GM12878 (cell line): ENCODE measurements around the gene CHAC1. TPM values are rescaled to one million over a fixed set of nuclear protein-coding genes. Genes with fewer than 3 reads are reported as not detected.
A peak's percentile ranks its signal among the peaks of the same experiment; 100 is the strongest.

Experiments
- ATAC-seq: fragments of 200-7000 bp; cut with Tn5 transposase; 3 replicates; pipeline ENCODE4 v1.9.1; 2020; ENCODE audit warnings: mild to moderate bottlenecking, moderate library complexity
- BruUV-seq: library from RNA; stranded (reverse); fragments of 400-500 nt; replicated peaks from 2 replicates; lab custom pipeline; 2021; lab: Mats Ljungman, UMichigan
- CTCF ChIA-PET: fragments of 300-600 bp; sonication (Branson Sonifier 250); formaldehyde crosslinking; extraction: SDS; loops from one replicate; lab custom pipeline; 2021; ENCODE audit warnings: inconsistent platforms; lab: Yijun Ruan, JAX
- POLR2A ChIA-PET: fragments of 350-600 bp; formaldehyde crosslinking; extraction: SDS; loops from one replicate; lab custom pipeline; 2021; ENCODE audit warnings: inconsistent platforms; lab: Charles Lee
- RAD21 ChIA-PET: fragments of 300-600 bp; sonication (Branson Sonifier 250); formaldehyde crosslinking; loops from one replicate; lab custom pipeline; 2023; ENCODE audit warnings: antibody characterized with exemption; ENCODE audit not compliant: unreplicated experiment; lab: Charles Lee
- SMC1A ChIA-PET: fragments of 300-600 bp; sonication (Branson Sonifier 250); formaldehyde crosslinking; loops from one replicate; lab custom pipeline; 2023; ENCODE audit not compliant: unreplicated experiment, uncharacterized antibody; lab: Charles Lee
- DNase-seq: peaks from one replicate; pipeline ENCODE4 v3.0.0-alpha.2; 2011; ENCODE audit warnings: low read depth, low spot score
- FAIRE-seq: peaks from 3 replicates; lab custom pipeline; 2011; peaks lifted over from hg19 to GRCh38; lab: Jason Lieb, UNC
- H2AFZ ChIP-seq: 2 replicates; pipeline ENCODE4 v1.6.0; 2011; ENCODE audit warnings: low read depth, low read length, control low read depth; ENCODE audit not compliant: control insufficient read depth
- H3K27ac ChIP-seq: 2 replicates; pipeline ENCODE4 v1.5.1; 2011; ENCODE audit warnings: control low read depth; ENCODE audit not compliant: control insufficient read depth, insufficient read depth
- H3K27me3 ChIP-seq, 2 experiments: replicated peaks in 1 of 2; 2 replicates each; pipeline versions ENCODE4 v1.6.0 to v1.6.1; 2011; ENCODE audit warnings: low read length in 1 of 2; ENCODE audit not compliant: control insufficient read depth in 2 of 2, insufficient read depth in 2 of 2
- H3K36me3 ChIP-seq, 2 experiments: 2 replicates each; pipeline ENCODE4 v1.5.1; 2011; ENCODE audit warnings: low read length in 1 of 2; ENCODE audit not compliant: control insufficient read depth in 2 of 2, insufficient read depth in 2 of 2
- H3K4me1 ChIP-seq: 2 replicates; pipeline ENCODE4 v1.6.1; 2011; ENCODE audit warnings: mild to moderate bottlenecking, low read length, moderate library complexity, mixed read lengths; ENCODE audit not compliant: control insufficient read depth, insufficient read depth
- H3K4me2 ChIP-seq: 2 replicates; pipeline ENCODE4 v1.6.0; 2011; ENCODE audit warnings: control low read depth; ENCODE audit not compliant: control insufficient read depth, insufficient read depth
- H3K4me3 ChIP-seq: fragments of 200-600 bp; sonication (generic); 2 replicates; pipeline ENCODE4 v1.5.1; 2016
- H3K79me2 ChIP-seq: 2 replicates; pipeline ENCODE4 v1.6.0; 2011; ENCODE audit warnings: low read length; ENCODE audit not compliant: control insufficient read depth, insufficient read depth
- H3K9ac ChIP-seq: 2 replicates; pipeline ENCODE4 v1.8.0; 2011; ENCODE audit warnings: low read length, control low read depth, mixed read lengths; ENCODE audit not compliant: control insufficient read depth, insufficient read depth
- H3K9me3 ChIP-seq: replicated peaks from 3 replicates; pipeline ENCODE4 v1.5.1; 2011; ENCODE audit warnings: mild to moderate bottlenecking, low read length; ENCODE audit not compliant: control insufficient read depth, insufficient read depth
- H4K20me1 ChIP-seq: 2 replicates; pipeline ENCODE4 v1.6.0; 2011; ENCODE audit not compliant: control insufficient read depth, insufficient read depth
- BHLHE40 ChIP-seq, 2 experiments: fragments of 450-650 bp in 1 of 2; IDR thresholded peaks; 2 replicates each; pipeline ENCODE4 v1.6.1; 2011 to 2017; ENCODE audit warnings: low read depth in 2 of 2, borderline replicate concordance in 1 of 2, improper control_type of control experiment in 1 of 2, low read length in 1 of 2, mild to moderate bottlenecking in 1 of 2
- CHD2 ChIP-seq: IDR thresholded peaks from 2 replicates; pipeline ENCODE4 v1.6.1; 2011; ENCODE audit warnings: low read depth, low read length, improper control_type of control experiment, borderline replicate concordance
- HDGF ChIP-seq: fragments of 450-650 bp; IDR thresholded peaks from 2 replicates; pipeline ENCODE4 v1.6.1; 2016; ENCODE audit warnings: antibody characterized with exemption
- MTA2 ChIP-seq: fragments of 450-650 bp; IDR thresholded peaks from 2 replicates; pipeline ENCODE4 v1.6.1; 2016; ENCODE audit warnings: low read depth, mild to moderate bottlenecking, moderate library complexity
- MYC ChIP-seq: IDR thresholded peaks from 2 replicates; pipeline ENCODE4 v1.6.1; 2011; ENCODE audit warnings: mild to moderate bottlenecking, low read length, moderate library complexity, inconsistent platforms; ENCODE audit not compliant: insufficient read depth, insufficient replicate concordance, insufficient read length, severe bottlenecking
- NFIC ChIP-seq: IDR thresholded peaks from 2 replicates; pipeline ENCODE4 v1.6.1; 2012; ENCODE audit warnings: low read depth, mild to moderate bottlenecking, inconsistent platforms, low read length, moderate library complexity
- RCOR1 ChIP-seq: conservative IDR thresholded peaks from 2 replicates; pipeline ENCODE4 v1.6.1; 2012; ENCODE audit warnings: low read depth, low read length, improper control_type of control experiment
- REST ChIP-seq: IDR thresholded peaks from 2 replicates; pipeline ENCODE4 v1.6.1; 2012; ENCODE audit warnings: mild to moderate bottlenecking, low read depth, low read length
- SMAD1 ChIP-seq: fragments of 450-650 bp; IDR thresholded peaks from 2 replicates; pipeline ENCODE4 v1.6.1; 2018; ENCODE audit warnings: mild to moderate bottlenecking, low read depth; ENCODE audit not compliant: partially characterized antibody
- SP1 ChIP-seq: IDR thresholded peaks from one replicate; pipeline ENCODE4 v1.6.1; 2011; ENCODE audit warnings: low read depth, low read length
- SPI1 ChIP-seq: IDR thresholded peaks from 2 replicates; pipeline ENCODE4 v1.6.1; 2011; ENCODE audit warnings: low read depth, mild to moderate bottlenecking, low read length, moderate library complexity, borderline replicate concordance; ENCODE audit not compliant: insufficient read depth
- ZBED1 ChIP-seq: IDR thresholded peaks from 2 replicates; pipeline ENCODE4 v1.6.1; 2016; ENCODE audit warnings: borderline replicate concordance
- ZBTB33 ChIP-seq: fragments of 450-650 bp; IDR thresholded peaks from 2 replicates; pipeline ENCODE4 v1.6.1; 2017; ENCODE audit warnings: mild to moderate bottlenecking
- ZNF207 ChIP-seq: fragments of 450-650 bp; IDR thresholded peaks from 2 replicates; pipeline ENCODE4 v1.6.1; 2014; ENCODE audit warnings: antibody characterized with exemption, mild to moderate bottlenecking, borderline replicate concordance
- ZZZ3 ChIP-seq: IDR thresholded peaks from 2 replicates; pipeline ENCODE4 v1.6.1; 2011; ENCODE audit warnings: low read depth; ENCODE audit not compliant: control insufficient read depth, insufficient read length
- WGBS: methylation state at CpG from one replicate; pipeline ENCODE4 v1.1.6; 2016; ENCODE audit warnings: low lambda C conversion rate; ENCODE audit not compliant: insufficient replicate concordance, insufficient coverage; ENCODE audit errors: missing lambda C conversion rate; 5-methylcytosine and 5-hydroxymethylcytosine counted together
- in situ Hi-C: fragments of 300-500 bp; cut with MboI; formaldehyde crosslinking; loops from 9 replicates; pipeline ENCODE4 v1.14.3; 2018; ENCODE audit warnings: mixed read lengths
- intact Hi-C: fragments of 100-400 bp; cut with micrococcal nuclease; formaldehyde crosslinking; loops from one replicate; pipeline ENCODE4 v1.14.2; 2022; ENCODE audit not compliant: unreplicated experiment
- polyA plus RNA-seq, 11 experiments: library from polyadenylated mRNA; depleted of rRNA in 4 of 11; unstranded in 6 of 11; stranded (reverse) in 5 of 11; fragments of >200 nt; fragmentation: Nextera tagmentation in 4 of 11; fragmentation: Illumina TruSeq in 1 of 11; extraction: Ambion mirVana in 4 of 11; extraction: Trizol in 1 of 11; gene quantifications; 1 replicate in 1 of 11; 2 replicates in 10 of 11; pipeline versions ENCODE4 v1.2.1 to v1.2.3, GENCODE V29; 2011 to 2016; ENCODE audit warnings: inconsistent platforms in 2 of 11, missing spikeins in 2 of 11, low read depth in 1 of 11
- total RNA-seq, 4 experiments: library from RNA; depleted of rRNA in 3 of 4; stranded (reverse); fragments of >200 nt in 3 of 4; fragmentation: Illumina TruSeq in 1 of 4; extraction: Trizol in 1 of 4; gene quantifications; 2 replicates each; pipeline versions ENCODE4 v1.2.1 to v1.2.3, GENCODE V29; 2013 to 2021

CHAC1 gene
- total and polyA plus RNA-seq, 10 of the 15 experiments (the other 5 are each of a cell fraction or from before 2014, with no cell fraction given): 0.37 to 5.9 (median 3.3) TPM

- FAIRE-seq (no peak), ATAC-seq (no peak)
- peak overlapping the region; percentile 98 for H3K4me2 ChIP-seq
- ChIA-PET SMC1A (interaction anchor here (0.8 to 1.1 kb wide), 2 partner anchors 8 to 29 kb away, joined by 3 read pairs; no protein-coding TSS in a partner anchor), CTCF (interaction anchor here (1.1 to 4.3 kb wide), 4 partner anchors 11 to 23 kb away, joined by 5 to 37 read pairs (median 6); no protein-coding TSS in a partner anchor), POLR2A (interaction anchor here (0.8 to 3.0 kb wide), 2 partner anchors 13 to 58 kb away, joined by 3 to 20 read pairs; no protein-coding TSS in a partner anchor)
- BruUV-seq: TSS peak; percentile 75
- peak overlapping the region; percentile 73 for H3K4me3 ChIP-seq
- peaks cover 7% of the 10 kb centered on the region for H3K4me1 ChIP-seq
- H3K36me3 ChIP-seq: no peaks in the 10 kb centered on the region
- peak overlapping the region; percentile 40; the same call in 1 of the 2 replicates for H3K9ac ChIP-seq
- no peaks in the 10 kb centered on the region for H4K20me1 ChIP-seq
- H2AFZ ChIP-seq: peak overlapping the region; percentile 61
- in situ Hi-C loops (no loop called here), intact Hi-C loops (no loop called here)
- 4% methylated on average over 15 of the region's 17 CpGs for WGBS
- TF ChIP-seq SP1 (no peak), BHLHE40 (IDR thresholded peaks at IDR 0.05; ENCODE audit: borderline replicate concordance in 1 of 2, low read depth in 2 of 2, low read length in 1 of 2) (no peak), SPI1 (no peak), REST (no peak), CHD2 (no peak), ZNF207 (no peak), ZZZ3 (no peak), HDGF (no peak), MYC (no peak), SMAD1 (no peak), MTA2 (no peak), RCOR1 (no peak), ZBED1 (no peak), NFIC (no peak), ZBTB33 (no peak)
- TF ChIP-seq, all 136 proteins: peak for 0
- no peaks in the 10 kb centered on the region for H3K27me3 ChIP-seq
- RAD21 ChIA-PET: interaction anchor here (0.6 to 1.4 kb wide), 3 partner anchors 14 to 114 kb away, joined by 3 to 5 read pairs (median 3); no protein-coding TSS in a partner anchor
- no peak for DNase-seq
- H3K9me3 ChIP-seq: no peaks in the 10 kb centered on the region
- H3K27ac ChIP-seq: no peak overlapping the region
- H3K79me2 ChIP-seq: no peaks in the 10 kb centered on the region
Observed at GRCh38 chr15:40953713-40954074, 423 bp downstream of the CHAC1 start.
